GM21786 (cell line): ENCODE measurements around the gene VAT1L.
A peak's percentile ranks its signal among the peaks of the same experiment; 100 is the strongest.
"Not testable (repeated sequence)": the region's sequence is repeated elsewhere in the genome, so short reads cannot be mapped to it uniquely, and the experiment has no call there.

Source experiments
- ATAC-seq: cut with Tn5 transposase; IDR thresholded peaks from one replicate; pipeline ENCODE4 v1.9.1; 2021; ENCODE audit not compliant: unreplicated experiment

Gene VAT1L

DNA sequence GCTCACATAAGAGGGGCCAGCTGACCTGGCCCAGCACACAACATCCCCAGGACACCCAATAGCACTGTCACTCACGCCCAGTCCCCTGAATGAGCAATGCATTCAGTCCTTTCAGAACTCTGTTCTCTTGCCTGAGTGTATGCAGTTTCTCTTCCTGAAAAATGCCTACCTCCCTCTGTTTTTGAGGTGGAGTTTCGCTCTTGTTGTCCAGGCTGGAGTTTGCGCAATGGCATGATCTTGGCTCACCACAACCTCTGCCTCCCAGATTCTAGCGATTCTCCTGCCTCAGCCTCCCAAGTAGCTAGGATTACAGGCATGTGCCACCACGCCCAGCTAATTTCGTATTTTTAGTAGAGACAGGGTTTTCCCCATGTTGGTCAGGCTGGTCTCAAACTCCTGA, 159.2 kb downstream of the VAT1L start:
- not testable (repeated sequence) for ATAC-seq

GRCh38 chr16:77948835-77949234, 160.5 kb downstream of the VAT1L start:
- no peak for ATAC-seq

- ATAC-seq: no peak
These were observed 161.1 kb downstream of the VAT1L start for GRCh38 chr16:77949445-77949844.

GRCh38 chr16:77951788-77952187, 163.4 kb downstream of the VAT1L start:
- no peak for ATAC-seq

- no peak for ATAC-seq
These were observed 166.8 kb downstream of the VAT1L start for GRCh38 chr16:77955127-77955526.

DNA sequence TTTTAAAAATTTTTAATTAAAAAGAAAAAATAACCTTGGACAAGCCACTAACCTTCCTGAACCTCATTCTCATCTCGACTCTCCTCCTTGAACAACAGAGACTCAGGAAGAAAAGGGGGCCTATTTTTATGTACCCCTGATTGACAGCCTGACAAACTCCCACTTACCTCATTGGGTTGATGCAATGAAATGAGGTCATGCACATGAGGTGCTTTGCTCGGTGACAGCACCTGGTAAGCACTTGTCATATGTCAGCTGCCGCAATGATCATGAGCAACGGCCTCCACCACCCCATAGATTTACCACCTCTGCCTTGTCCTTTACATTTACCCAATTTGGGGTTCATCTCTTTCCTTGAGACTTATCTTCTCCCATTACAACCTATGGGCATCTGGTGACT, 167.9 kb downstream of the VAT1L start:
- no peak for ATAC-seq

- no peak for ATAC-seq
These were observed 172.4 kb downstream of the VAT1L start for GRCh38 chr16:77960766-77961165.

- ATAC-seq: no peak
These were observed 173.4 kb downstream of the VAT1L start for GRCh38 chr16:77961814-77962213.

GRCh38 chr16:77962689-77963088, 174.3 kb downstream of the VAT1L start:
- no peak for ATAC-seq

- peak; percentile 83 for ATAC-seq
These were observed 175.1 kb downstream of the VAT1L start for GRCh38 chr16:77963185-77964044.

DNA sequence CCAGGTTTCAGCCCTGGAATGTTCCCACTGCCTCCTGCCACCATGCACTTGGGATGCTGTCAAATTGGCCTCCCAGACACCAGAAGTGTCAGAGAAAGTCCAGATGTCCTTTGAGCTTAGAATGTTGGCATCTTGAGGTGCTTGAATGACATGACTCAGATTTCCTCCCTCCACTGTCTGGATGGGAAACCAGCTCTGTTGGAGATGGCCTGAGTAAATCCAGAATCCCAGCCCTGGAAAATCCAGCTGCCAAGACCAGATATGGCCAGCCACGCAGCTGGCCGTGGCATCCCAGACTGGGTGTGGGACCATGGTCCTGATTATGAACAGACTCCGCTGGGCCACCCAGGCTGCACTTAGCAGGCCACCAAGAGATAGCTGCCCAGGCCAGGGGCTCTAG, 177.0 kb downstream of the VAT1L start:
- ATAC-seq: no peak

GRCh38 chr16:77967054-77967904, 178.9 kb downstream of the VAT1L start:
- no peak for ATAC-seq

- no peak for ATAC-seq
These were observed 181.5 kb downstream of the VAT1L start for GRCh38 chr16:77969861-77970260.

- no peak for ATAC-seq
These were observed 182.0 kb downstream of the VAT1L start for GRCh38 chr16:77970371-77970770.

DNA sequence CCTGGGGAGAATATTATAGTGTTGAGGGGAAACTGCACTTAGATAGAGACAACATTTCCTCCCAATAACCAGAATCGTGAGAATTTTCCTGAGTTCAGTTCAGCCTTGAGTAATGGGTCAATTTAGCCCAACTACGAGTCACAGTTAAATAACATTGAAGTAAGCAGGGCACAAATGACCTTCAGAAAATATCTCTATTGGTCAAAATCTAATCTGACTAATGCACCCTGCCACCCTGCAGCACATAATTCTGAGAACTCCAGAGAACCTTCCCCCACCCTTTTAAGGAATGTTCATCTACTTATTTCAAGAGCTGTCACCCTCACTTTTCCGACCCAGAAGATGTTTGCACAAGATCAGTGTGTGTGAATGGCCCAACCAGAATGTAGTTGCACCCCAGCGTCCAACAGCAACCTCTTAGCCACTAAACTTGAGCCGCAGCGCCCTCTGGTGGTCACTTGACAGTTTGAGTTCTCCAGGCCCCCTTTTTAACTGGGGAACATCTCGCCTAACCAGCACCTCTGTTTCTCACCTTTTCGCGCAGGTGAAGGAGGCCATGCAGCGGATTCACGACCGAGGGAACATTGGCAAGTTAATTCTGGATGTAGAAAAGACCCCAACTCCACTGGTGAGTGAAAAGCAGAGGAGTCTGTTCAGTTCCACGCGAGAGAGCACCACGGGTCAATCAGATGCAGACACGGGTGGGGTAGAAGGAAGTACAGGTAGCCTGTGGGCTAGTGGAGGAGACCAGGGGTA, 183.1 kb downstream of the VAT1L start:
- peak; percentile 79 for ATAC-seq

DNA sequence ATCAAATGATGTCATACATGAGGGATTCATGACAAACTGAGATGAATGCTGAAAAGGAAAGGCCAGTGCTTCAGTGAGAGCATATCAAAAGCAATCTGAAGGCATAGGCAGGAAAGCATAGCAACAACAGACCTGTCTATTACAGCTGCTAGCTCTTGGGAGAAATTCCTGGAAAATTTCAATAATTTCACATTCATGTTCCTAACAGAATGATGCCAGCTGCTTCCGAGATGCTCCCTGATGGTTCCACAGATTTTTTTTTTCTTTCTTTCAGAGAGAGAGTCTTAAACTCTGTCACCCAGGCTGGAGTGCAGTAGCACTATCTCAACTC, 183.7 kb downstream of the VAT1L start:
- no peak for ATAC-seq

DNA sequence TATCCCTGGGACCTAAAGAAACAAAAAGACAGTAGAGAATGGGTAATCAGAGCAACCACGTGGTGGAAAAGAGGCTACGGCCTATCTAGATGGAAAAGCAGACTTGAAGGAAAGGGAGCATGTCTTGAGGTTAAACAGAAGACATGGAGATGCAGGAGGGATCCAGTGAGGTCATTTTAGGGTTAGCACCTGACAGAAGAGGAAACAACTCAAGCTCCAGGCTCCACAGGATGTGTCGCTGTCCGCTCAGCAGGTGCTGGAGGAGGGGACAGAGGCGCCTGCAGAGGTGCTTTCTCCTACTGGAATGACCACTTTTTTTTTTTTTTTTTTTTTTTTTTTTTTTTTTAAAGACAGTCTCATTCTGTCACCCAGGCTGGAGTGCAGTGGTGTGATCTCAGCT, 186.5 kb downstream of the VAT1L start:
- ATAC-seq: no peak

DNA sequence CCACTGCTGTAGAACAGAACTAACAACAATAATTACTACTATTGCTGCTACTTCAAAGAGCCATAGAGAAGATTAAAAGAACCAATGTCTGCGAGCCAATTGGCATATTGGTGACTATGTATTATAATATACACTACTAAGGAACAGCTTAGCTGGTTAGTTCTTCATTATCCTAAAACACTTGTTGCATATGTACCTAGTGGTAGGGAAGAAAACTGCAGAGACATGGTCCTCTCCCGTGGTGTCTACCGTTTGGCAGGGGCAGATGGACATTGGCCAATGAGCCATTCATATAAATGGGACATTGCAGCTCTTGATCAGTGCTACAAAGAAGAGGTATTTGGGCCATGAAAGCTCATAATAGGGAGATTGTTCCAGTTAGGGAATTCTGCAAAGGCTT, 187.6 kb downstream of the VAT1L start:
- ATAC-seq: no peak

DNA sequence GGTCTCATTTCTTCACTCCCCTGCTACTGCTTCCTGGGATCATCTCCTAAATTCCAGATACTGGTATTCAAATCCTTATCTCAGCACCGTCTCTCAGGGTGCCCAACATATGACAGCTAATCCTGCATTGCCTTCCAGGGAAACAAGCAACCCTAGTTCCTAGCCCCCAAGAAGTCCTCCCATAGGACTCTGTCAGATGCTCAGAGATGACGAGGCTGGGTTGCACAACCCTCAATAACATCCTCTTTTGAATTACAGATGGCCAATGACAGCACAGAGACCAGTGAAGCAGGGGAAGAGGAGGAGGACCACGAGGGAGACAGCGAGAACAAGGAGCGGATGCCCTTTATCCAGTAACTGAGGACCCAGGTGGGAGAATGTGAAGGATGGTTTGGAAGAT, 189.0 kb downstream of the VAT1L start:
- ATAC-seq: no peak

DNA sequence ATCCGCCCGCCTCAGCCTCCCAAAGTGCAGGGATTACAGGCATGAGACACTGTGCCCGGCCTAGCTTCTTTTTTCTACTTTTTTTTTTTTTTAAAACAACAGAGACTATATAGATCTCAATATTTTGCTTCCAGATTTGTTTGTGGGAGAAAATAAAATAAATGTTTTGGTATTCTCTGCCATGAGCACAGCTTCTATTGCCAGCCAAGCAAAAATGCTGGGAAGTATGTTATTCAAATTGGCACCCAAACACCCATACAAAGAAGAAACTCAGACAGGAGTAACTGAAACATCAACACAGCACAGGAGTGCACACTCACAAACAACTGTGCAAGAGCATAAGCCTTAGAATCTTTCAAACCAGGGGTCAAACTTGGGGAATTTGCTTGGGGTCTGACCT, 196.7 kb downstream of the VAT1L start:
- no peak for ATAC-seq

GRCh38 chr16:77986011-77986740, 197.8 kb downstream of the VAT1L start:
- no peak for ATAC-seq
